ENCODE data around the gene MBD3L2B.
"Not testable (repeated sequence)": the region's sequence is repeated elsewhere in the genome, so short reads cannot be mapped to it uniquely, and the experiment has no call there.

DNA sequence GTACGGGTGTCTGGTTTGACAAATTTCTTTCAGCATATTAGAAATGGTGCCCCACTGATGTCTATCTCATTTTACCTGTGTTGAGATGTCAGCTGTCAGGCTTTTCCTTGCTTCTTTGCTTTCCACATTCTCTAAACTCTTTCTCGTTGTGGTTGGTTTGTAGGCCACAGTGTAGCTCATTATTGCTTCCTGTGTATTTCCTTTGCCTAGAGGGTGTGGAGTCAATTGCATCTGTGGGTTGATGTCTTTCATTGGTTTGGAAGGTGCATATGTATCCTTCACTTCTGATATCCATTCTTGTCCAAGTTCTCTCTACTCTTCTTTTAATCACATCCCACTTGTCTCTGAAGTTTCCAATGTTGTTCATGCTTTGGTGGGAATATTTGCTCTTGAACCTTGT is 20.3 kb upstream of the MBD3L2B start:
- not testable (repeated sequence) for TF ChIP-seq POLR2A (IDR thresholded peaks at IDR 0.05; ENCODE audit: low read length); GATA1 (IDR thresholded peaks at IDR 0.05; ENCODE audit: low read depth, low read length)

Measured in erythroblast (primary cell).